CD4-positive, CD25-positive, alpha-beta regulatory T cell (primary cell): ENCODE measurements around the gene AGBL4. TPM values are rescaled to one million over a fixed set of nuclear protein-coding genes. Genes with fewer than 3 reads are reported as not detected.

Experiments
- ATAC-seq, 2 donors: fragments of 150-1000 bp; cut with Tn5 transposase; one replicate each; pipeline ENCODE4 v1.10.0; 2021; ENCODE audit warnings: low read depth in 2 of 2, moderate number of reproducible peaks in 2 of 2, moderate library complexity in 1 of 2
- DNase-seq, 3 donors: peaks; one replicate each; pipeline versions ENCODE4 v3.0.0 to v3.0.0-alpha.2; 2012 to 2022; ENCODE audit warnings: mixed read lengths in 1 of 3
- H3K27ac ChIP-seq: one replicate; pipeline ENCODE4 v1.7.0; 2013; ENCODE audit warnings: mild to moderate bottlenecking, low read length; ENCODE audit not compliant: insufficient read depth, poor library complexity, severe bottlenecking
- H3K27me3 ChIP-seq: one replicate; pipeline ENCODE4 v1.7.0; 2013; ENCODE audit warnings: low read length; ENCODE audit not compliant: control insufficient read depth, insufficient read depth
- H3K36me3 ChIP-seq: one replicate; pipeline ENCODE4 v1.7.0; 2013; ENCODE audit warnings: mild to moderate bottlenecking, low read length, moderate library complexity; ENCODE audit not compliant: control insufficient read depth, insufficient read depth
- H3K4me1 ChIP-seq: 2 replicates; pipeline ENCODE4 v1.7.0; 2013; ENCODE audit warnings: mild to moderate bottlenecking, low read length; ENCODE audit not compliant: insufficient read depth, control insufficient read depth, poor library complexity, severe bottlenecking
- H3K4me3 ChIP-seq: one replicate; pipeline ENCODE4 v1.7.0; 2013; ENCODE audit warnings: low read depth, mild to moderate bottlenecking, low read length, moderate library complexity
- H3K9me3 ChIP-seq, 2 experiments: 1 replicate in 1 of 2; 2 replicates in 1 of 2; pipeline ENCODE4 v1.7.0; 2013; ENCODE audit warnings: low read length in 2 of 2, mild to moderate bottlenecking in 1 of 2, moderate library complexity in 1 of 2; ENCODE audit not compliant: control insufficient read depth in 2 of 2
- H3K27ac Mint-ChIP-seq, 3 donors: one replicate each; pipeline ENCODE4 v1.8.0; 2020 to 2022; ENCODE audit warnings: mild to moderate bottlenecking in 3 of 3, mixed read lengths in 3 of 3, moderate library complexity in 2 of 3
- H3K27me3 Mint-ChIP-seq: one replicate; pipeline ENCODE4 v1.8.0; 2022; ENCODE audit warnings: mild to moderate bottlenecking, mixed read lengths
- H3K36me3 Mint-ChIP-seq: one replicate; pipeline ENCODE4 v1.8.0; 2020; ENCODE audit warnings: mixed read lengths
- H3K4me1 Mint-ChIP-seq, 4 donors: one replicate each; pipeline ENCODE4 v1.8.0; 2020 to 2022; ENCODE audit warnings: mixed read lengths in 4 of 4, mild to moderate bottlenecking in 1 of 4
- H3K4me3 Mint-ChIP-seq, 4 donors: one replicate each; pipeline ENCODE4 v1.8.0; 2020 to 2022; ENCODE audit warnings: mild to moderate bottlenecking in 4 of 4, mixed read lengths in 4 of 4, moderate library complexity in 3 of 4
- H3K9me3 Mint-ChIP-seq, 7 donors: one replicate each; pipeline ENCODE4 v1.8.0; 2020 to 2022; ENCODE audit warnings: mixed read lengths in 7 of 7, mild to moderate bottlenecking in 3 of 7, moderate library complexity in 2 of 7
- polyA plus RNA-seq, 4 donors: library from polyadenylated mRNA; unstranded; fragments of 300-500 nt; fragmentation: Illumina TruSeq; gene quantifications; one replicate each; pipeline ENCODE4 v1.2.3, GENCODE V29; 2021
- total RNA-seq: library from RNA; stranded (reverse); gene quantifications from one replicate; pipeline ENCODE4 v1.2.3, GENCODE V29; 2022

The AGBL4 gene
- total and polyA plus RNA-seq, 5 donors from 2014 or later = 0.47 TPM; not detected in 4

- no peak overlapping the region for H3K4me3 Mint-ChIP-seq
- H3K27me3 Mint-ChIP-seq = no peaks in the 10 kb centered on the region
- no peak overlapping the region for H3K27ac ChIP-seq
- no peaks in the 10 kb centered on the region for H3K4me1 ChIP-seq
- DNase-seq (no peak), ATAC-seq (no peak)
- peaks cover 0 to 1% (median 0%) of the 10 kb centered on the region in 7 donors for H3K9me3 Mint-ChIP-seq
- no peaks in the 10 kb centered on the region for H3K36me3 Mint-ChIP-seq
- H3K9me3 ChIP-seq = no peaks in the 10 kb centered on the region
- no peak overlapping the region for H3K4me3 ChIP-seq
- no peak overlapping the region for H3K27ac Mint-ChIP-seq
- no peaks in the 10 kb centered on the region for H3K36me3 ChIP-seq
- no peaks in the 10 kb centered on the region for H3K27me3 ChIP-seq
- no peaks in the 10 kb centered on the region for H3K4me1 Mint-ChIP-seq
These were observed 1233.9 kb downstream of the AGBL4 start for GRCh38 chr1:48789903-48790302.

GRCh38 chr1:48785869-48786268, 1237.9 kb downstream of the AGBL4 start:
- H3K4me3 ChIP-seq = no peak overlapping the region
- no peaks in the 10 kb centered on the region for H3K27me3 ChIP-seq
- Mint-ChIP-seq H3K27me3 (no peaks in the 10 kb centered on the region), H3K4me1 (no peaks in the 10 kb centered on the region), H3K9me3 (peaks cover 0 to 1% (median 0%) of the 10 kb centered on the region in 7 donors), H3K36me3 (no peaks in the 10 kb centered on the region), H3K4me3 (no peak overlapping the region), H3K27ac (no peak overlapping the region)
- H3K9me3 ChIP-seq = no peaks in the 10 kb centered on the region
- H3K36me3 ChIP-seq = no peaks in the 10 kb centered on the region
- DNase-seq (no peak), ATAC-seq (no peak)
- no peaks in the 10 kb centered on the region for H3K4me1 ChIP-seq
- no peak overlapping the region for H3K27ac ChIP-seq

GRCh38 chr1:48784301-48784700, 1239.5 kb downstream of the AGBL4 start:
- Histone ChIP-seq H3K36me3 (no peaks in the 10 kb centered on the region), H3K27ac (no peak overlapping the region), H3K4me3 (no peak overlapping the region), H3K9me3 (no peaks in the 10 kb centered on the region), H3K27me3 (no peaks in the 10 kb centered on the region), H3K4me1 (no peaks in the 10 kb centered on the region)
- Mint-ChIP-seq H3K4me1 (no peaks in the 10 kb centered on the region), H3K27me3 (peaks cover 4% of the 10 kb centered on the region), H3K4me3 (no peak overlapping the region), H3K36me3 (no peaks in the 10 kb centered on the region), H3K27ac (no peak overlapping the region), H3K9me3 (peaks cover 0 to 1% (median 0%) of the 10 kb centered on the region in 7 donors)
- DNase-seq = no peak
- ATAC-seq = no peak

GRCh38 chr1:48777219-48777895, 1246.4 kb downstream of the AGBL4 start:
- ATAC-seq (no peak), DNase-seq (no peak)
- H3K4me3 ChIP-seq = peak overlapping the region; percentile 53
- Mint-ChIP-seq H3K36me3 (no peaks in the 10 kb centered on the region), H3K4me3 (peak overlapping the region; percentile 74 to 91 (median 84)), H3K27ac (peak overlapping the region; percentile 75 to 83 (median 77)), H3K4me1 (peaks cover 0 to 34% (median 8%) of the 10 kb centered on the region in 4 donors), H3K9me3 (peaks cover 0 to 8% (median 0%) of the 10 kb centered on the region in 7 donors), H3K27me3 (peaks cover 35% of the 10 kb centered on the region)
- peaks cover 8% of the 10 kb centered on the region for H3K27me3 ChIP-seq
- H3K36me3 ChIP-seq = no peaks in the 10 kb centered on the region
- no peak overlapping the region for H3K27ac ChIP-seq
- no peaks in the 10 kb centered on the region for H3K9me3 ChIP-seq
- peaks cover 3% of the 10 kb centered on the region for H3K4me1 ChIP-seq

GRCh38 chr1:48776393-48777218, 1247.1 kb downstream of the AGBL4 start, which contains the start of gene BEND5:
TSS of gene BEND5 (minus strand) at chr1:48776891. CDS start at chr1:48776831, 60 bp downstream.
- Histone ChIP-seq H3K27me3 (peaks cover 8% of the 10 kb centered on the region), H3K36me3 (no peaks in the 10 kb centered on the region), H3K4me1 (peaks cover 3% of the 10 kb centered on the region), H3K9me3 (no peaks in the 10 kb centered on the region), H3K27ac (peak within 1 kb of the TSS; percentile 49), H3K4me3 (peak within 1 kb of the TSS; percentile 53)
- H3K27me3 Mint-ChIP-seq = peaks cover 37% of the 10 kb centered on the region
- DNase-seq (peak; percentile 35 to 66 (median 52)), ATAC-seq (peak; percentile 40 to 60)
- peaks cover 0 to 11% (median 0%) of the 10 kb centered on the region in 7 donors for H3K9me3 Mint-ChIP-seq
- H3K27ac Mint-ChIP-seq = peak within 1 kb of the TSS; percentile 77 to 98 (median 92)
- H3K36me3 Mint-ChIP-seq = no peaks in the 10 kb centered on the region
- peaks cover 0 to 36% (median 11%) of the 10 kb centered on the region in 4 donors for H3K4me1 Mint-ChIP-seq
- peak within 1 kb of the TSS; percentile 79 to 91 (median 84) for H3K4me3 Mint-ChIP-seq

- Mint-ChIP-seq H3K9me3 (peaks cover 0 to 11% (median 0%) of the 10 kb centered on the region in 7 donors), H3K4me1 (peaks cover 0 to 36% (median 11%) of the 10 kb centered on the region in 4 donors), H3K27me3 (peaks cover 37% of the 10 kb centered on the region), H3K36me3 (no peaks in the 10 kb centered on the region), H3K27ac (peak overlapping the region; percentile 74 to 98 (median 92)), H3K4me3 (peak overlapping the region; percentile 17 to 89 (median 84))
- DNase-seq (no peak), ATAC-seq (no peak)
- H3K27me3 ChIP-seq = peaks cover 8% of the 10 kb centered on the region
- H3K4me1 ChIP-seq = peaks cover 3% of the 10 kb centered on the region
- H3K27ac ChIP-seq = peak overlapping the region; percentile 49
- peak overlapping the region; percentile 14 for H3K4me3 ChIP-seq
- no peaks in the 10 kb centered on the region for H3K36me3 ChIP-seq
- no peaks in the 10 kb centered on the region for H3K9me3 ChIP-seq
These were observed 1247.8 kb downstream of the AGBL4 start for GRCh38 chr1:48775831-48776392.

- peaks cover 0 to 40% (median 13%) of the 10 kb centered on the region in 4 donors for H3K4me1 Mint-ChIP-seq
- H3K36me3 Mint-ChIP-seq = no peaks in the 10 kb centered on the region
- H3K4me3 ChIP-seq = no peak overlapping the region
- peaks cover 0 to 9% (median 0%) of the 10 kb centered on the region in 7 donors for H3K9me3 Mint-ChIP-seq
- H3K9me3 ChIP-seq = no peaks in the 10 kb centered on the region
- H3K27ac Mint-ChIP-seq = no peak overlapping the region
- no peaks in the 10 kb centered on the region for H3K36me3 ChIP-seq
- H3K4me1 ChIP-seq = peaks cover 3% of the 10 kb centered on the region
- no peak overlapping the region for H3K4me3 Mint-ChIP-seq
- H3K27me3 ChIP-seq = peaks cover 8% of the 10 kb centered on the region
- H3K27ac ChIP-seq = no peak overlapping the region
- no peak for DNase-seq
- peaks cover 31% of the 10 kb centered on the region for H3K27me3 Mint-ChIP-seq
- no peak for ATAC-seq
These were observed 1250.6 kb downstream of the AGBL4 start for GRCh38 chr1:48773133-48773532.
